Esophagus muscularis mucosa (tissue), 4 donors: Measurements from ENCODE around the gene RHOT2.

Source experiments
- EP300 ChIP-seq: sonication (generic); formaldehyde crosslinking; IDR thresholded peaks from one replicate; pipeline ENCODE4 v1.6.1; 2017; ENCODE audit warnings: antibody characterized with exemption
- POLR2AphosphoS5 ChIP-seq, 2 donors: sonication (generic); formaldehyde crosslinking; IDR thresholded peaks; one replicate each; pipeline ENCODE4 v1.6.1; 2017; ENCODE audit warnings: antibody characterized with exemption in 2 of 2
- TF ChIP-seq, protein P1 (sequence below), 3 experiments: fragments of 200-600 bp in 2 of 3; fragments of 450-650 bp in 1 of 3; sonication (generic) in 2 of 3; IDR thresholded peaks; one replicate each; pipeline ENCODE4 v1.5.1; 2017 to 2019; ENCODE audit warnings: antibody characterized with exemption in 3 of 3, mild to moderate bottlenecking in 2 of 3, moderate library complexity in 1 of 3

DNA sequence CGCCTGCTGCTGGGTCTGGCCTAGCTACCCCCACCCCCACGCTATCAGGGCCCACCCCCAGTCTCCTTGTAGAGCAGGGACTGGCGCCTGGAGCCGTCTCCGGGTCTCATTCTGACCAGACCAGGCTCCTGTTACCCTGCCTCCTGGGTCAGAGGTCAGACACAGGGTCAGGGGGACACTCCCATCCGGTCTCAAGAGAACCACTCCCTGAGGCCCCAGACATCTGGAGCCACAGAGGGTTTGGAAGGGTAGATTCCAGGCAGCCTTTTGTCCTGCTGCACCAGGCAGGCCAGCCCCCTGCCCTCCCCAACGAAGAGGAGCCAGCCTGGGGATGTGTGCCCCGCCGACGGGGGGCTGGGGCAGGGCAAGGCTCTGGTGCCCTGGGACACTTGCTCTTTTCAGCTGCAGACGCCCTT lies 38.1 kb upstream of the RHOT2 start:
- TF ChIP-seq, protein P1, sequence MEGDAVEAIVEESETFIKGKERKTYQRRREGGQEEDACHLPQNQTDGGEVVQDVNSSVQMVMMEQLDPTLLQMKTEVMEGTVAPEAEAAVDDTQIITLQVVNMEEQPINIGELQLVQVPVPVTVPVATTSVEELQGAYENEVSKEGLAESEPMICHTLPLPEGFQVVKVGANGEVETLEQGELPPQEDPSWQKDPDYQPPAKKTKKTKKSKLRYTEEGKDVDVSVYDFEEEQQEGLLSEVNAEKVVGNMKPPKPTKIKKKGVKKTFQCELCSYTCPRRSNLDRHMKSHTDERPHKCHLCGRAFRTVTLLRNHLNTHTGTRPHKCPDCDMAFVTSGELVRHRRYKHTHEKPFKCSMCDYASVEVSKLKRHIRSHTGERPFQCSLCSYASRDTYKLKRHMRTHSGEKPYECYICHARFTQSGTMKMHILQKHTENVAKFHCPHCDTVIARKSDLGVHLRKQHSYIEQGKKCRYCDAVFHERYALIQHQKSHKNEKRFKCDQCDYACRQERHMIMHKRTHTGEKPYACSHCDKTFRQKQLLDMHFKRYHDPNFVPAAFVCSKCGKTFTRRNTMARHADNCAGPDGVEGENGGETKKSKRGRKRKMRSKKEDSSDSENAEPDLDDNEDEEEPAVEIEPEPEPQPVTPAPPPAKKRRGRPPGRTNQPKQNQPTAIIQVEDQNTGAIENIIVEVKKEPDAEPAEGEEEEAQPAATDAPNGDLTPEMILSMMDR (IDR thresholded peaks at IDR 0.05) = no peak
- TF ChIP-seq EP300 = no peak
- TF ChIP-seq POLR2AphosphoS5 (IDR thresholded peaks at IDR 0.05) = no peak
